Embryonic facial prominence (tissue), 1 donor: ENCODE measurements around the gene ARL15.
"Not testable (repeated sequence)": the region's sequence is repeated elsewhere in the genome, so short reads cannot be mapped to it uniquely, and the experiment has no call there.

ENCODE experiments used
- DNase-seq: peaks from one replicate; pipeline ENCODE4 v3.0.0-alpha.2; 2016; ENCODE audit errors: extremely low spot score

ARL15 gene

GRCh38 chr5:54093861-54094260 lies 216.5 kb downstream of the ARL15 start:
- DNase-seq, result no peak

DNA sequence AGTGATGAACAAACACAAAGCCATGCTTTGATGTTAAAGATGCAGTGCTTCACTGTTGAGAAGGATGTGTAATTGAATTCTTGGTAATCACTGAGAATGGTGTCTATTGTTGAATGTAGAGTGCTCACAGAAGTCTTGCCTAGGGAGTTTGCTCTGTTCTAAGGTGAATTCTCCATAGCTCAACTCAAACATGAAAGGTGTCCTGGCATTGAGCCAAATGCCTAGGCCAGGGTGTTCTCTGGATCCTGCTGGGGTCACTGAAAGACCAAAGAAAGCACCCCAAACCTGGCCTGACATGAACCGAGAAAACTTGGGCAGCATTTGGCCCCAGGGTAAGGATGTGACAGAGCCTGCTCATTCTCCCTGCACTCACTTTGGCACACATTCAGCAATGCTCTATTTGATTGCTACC lies 217.3 kb downstream of the ARL15 start:
- no peak for DNase-seq

- no peak for DNase-seq
Observed at GRCh38 chr5:54091307-54092130, 218.9 kb downstream of the ARL15 start.

DNA sequence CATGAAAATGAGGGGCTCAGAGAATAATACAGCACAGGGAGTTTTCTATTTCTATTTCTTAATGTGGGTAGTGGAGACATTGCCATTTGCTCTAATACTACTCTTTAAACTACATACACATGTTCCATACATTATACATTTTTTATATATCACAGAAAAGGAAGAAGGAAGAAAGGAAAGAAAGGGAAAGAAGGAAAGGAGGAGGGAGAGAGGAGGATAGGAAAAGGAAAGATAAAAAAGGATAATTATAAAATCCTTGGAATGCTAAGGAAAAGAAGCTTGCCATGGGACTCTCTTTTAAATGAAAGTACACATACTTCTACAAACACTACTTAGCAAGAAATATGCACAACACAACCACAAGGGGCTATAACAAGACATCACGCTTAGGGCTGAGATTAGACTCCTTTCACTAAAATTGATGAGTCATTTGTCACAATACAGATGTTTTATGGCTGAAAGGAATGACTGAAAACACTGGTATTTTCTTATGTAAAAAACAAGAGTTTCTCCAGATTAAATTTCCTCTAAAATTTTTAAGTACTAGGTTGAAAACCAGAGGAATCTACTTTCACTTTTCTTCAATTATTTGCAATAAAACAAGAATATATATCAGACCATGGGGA lies 219.8 kb downstream of the ARL15 start:
- DNase-seq, result no peak

GRCh38 chr5:54088081-54088480 lies 222.3 kb downstream of the ARL15 start:
- no peak for DNase-seq

DNA sequence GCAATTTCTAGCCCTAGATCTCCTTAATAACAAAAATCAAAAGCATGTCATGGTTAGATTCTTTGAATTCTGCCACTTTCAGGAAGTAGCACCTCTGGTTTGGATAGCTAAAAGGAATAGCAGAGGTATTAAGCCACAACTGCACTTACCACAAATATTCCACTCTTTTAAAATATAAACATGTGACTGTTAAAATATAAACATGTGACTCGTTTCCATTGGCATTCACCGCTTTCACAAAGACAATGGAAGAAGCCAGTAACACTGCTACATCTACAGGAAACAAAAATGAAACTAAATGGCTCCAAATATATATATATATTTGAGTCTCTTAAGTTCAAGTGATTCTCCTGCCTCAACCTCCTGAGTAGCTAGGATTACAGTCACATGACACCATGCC lies 222.9 kb downstream of the ARL15 start:
- no peak for DNase-seq

DNA sequence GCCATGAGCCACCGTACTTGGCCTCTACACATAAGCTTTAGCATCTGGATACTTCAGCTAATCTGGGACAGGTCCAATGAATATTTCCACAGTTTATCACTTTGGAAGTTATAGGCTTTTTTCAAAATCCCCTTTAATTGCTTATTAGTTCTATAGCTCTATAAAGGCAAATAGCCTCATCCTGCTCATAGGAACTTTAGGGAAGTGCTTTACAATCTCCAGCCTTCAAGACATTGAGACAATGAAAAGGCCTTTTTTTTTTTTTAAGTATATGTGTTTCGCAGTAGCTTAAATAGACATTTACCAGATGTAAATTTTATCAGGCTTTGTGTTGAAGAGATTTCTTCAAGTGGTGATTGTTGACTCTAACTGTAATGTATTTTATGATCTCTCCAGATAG lies 224.2 kb downstream of the ARL15 start:
- DNase-seq, result no peak

DNA sequence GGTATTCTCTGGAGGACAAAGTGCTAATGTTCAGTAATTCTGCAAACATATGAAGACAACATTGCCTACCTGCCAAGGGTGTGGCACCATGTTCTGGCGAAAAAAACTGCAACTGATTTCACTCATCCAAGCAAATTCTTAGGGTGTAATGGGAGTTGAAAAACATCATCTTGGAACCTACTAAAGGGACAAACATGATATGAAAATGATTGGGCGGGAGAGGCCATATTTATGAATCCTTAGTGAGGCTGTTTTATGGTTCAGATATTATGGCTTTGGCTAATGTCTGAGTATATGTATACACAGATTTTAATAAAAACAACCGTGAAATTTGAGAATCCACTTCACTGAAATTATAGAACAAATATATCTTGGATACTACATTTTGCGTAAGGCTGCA lies 225.7 kb downstream of the ARL15 start:
- DNase-seq, result no peak

DNA sequence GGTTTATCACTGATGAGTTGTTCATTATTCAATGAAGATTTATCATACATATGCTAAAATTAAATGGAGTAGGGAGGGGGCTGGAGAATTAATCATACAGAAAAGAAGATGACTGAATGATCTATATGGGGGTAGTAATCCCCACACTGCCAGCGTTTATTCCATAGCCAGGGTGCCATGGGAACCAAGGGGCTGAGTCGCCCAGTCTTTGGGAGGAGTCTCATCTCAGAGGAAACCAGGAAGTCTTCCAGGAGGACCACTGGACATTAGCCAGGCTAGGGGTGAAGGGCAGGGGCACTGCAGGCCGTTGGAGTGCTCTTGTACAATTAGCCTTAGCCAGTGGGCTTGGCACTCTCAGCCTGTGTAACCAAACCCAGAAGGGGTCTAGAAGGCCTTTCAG lies 226.5 kb downstream of the ARL15 start:
- no peak for DNase-seq

GRCh38 chr5:54083245-54083644 lies 227.1 kb downstream of the ARL15 start:
- no peak for DNase-seq

GRCh38 chr5:54081415-54081814 lies 229.0 kb downstream of the ARL15 start:
- DNase-seq, result no peak

DNA sequence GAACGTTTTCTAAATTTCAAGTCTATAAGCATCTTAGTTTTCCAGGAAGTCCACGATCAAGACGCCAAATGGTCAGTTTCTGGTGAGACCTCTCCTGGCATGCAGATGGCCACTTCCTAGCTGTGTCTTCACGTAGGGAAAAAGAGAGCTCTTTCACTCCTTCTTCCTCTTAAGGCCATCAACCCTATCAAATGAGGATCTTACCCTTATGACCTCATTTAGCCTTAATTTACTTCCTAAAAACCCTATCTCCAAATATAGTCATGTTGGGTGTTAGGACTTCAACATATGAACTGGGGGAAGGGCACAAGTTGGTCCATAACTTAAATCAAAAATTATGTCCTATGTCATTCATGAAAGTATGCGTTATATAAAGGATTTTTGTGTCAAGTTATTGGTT lies 229.5 kb downstream of the ARL15 start:
- no peak for DNase-seq

DNA sequence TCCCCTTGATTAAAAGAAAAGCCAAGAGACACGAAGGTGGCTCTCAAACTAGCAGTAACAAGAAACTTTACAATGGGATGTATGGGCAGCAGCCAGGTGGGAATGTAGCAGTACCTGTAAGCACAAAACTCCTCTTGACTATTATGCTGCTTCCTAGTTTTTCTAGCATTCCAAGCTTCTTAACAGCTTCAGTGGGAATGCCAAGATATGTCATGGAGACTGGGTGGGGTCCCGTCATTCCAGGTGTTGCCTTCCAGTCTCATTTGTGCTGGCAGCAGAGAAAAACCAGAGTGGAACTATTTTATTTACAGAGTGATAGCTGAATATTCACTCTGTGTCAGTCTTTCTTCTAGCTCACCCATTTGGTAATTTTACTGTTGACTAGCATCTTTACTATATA lies 236.6 kb downstream of the ARL15 start:
- no peak for DNase-seq

DNA sequence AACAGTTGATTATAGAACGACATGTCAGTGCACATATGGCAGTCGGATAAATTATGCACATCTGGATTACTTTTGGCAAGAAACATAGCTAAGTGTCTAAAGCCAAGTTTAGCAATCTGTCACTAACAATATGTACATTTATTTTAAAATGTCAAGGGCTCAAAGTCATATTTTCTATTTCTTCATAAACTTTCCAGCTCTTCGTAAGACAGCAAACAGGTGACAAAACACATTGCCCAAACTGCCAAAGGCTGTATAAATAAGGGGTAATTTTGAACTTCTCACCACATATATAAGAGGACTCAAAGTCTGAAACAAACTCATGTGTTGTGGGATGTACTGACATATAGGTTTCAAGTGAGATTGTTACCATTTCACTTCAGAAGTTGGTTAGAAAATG lies 237.2 kb downstream of the ARL15 start:
- peak; percentile 41 for DNase-seq

GRCh38 chr5:54066433-54066832 lies 243.9 kb downstream of the ARL15 start:
- no peak for DNase-seq

GRCh38 chr5:54063817-54064216 lies 246.6 kb downstream of the ARL15 start:
- DNase-seq, result no peak

DNA sequence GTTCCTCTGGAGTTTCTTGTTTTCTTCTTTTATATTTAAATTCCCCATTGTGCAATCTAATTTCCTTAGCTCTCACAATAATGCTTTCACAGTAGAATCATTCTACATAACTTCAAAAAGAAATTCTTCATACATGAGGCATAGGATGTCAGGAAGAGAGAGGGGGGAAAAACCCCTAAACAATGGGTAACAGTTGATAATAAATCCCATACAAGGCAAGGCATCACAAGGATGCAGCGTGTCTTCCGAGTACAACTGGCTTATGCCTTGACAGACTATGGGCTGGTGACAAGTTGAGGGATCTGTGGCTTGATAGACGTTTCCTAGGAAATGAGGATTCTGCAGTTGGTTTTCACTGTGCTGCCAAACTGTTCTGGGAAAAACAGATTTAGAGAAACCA lies 247.4 kb downstream of the ARL15 start:
- no peak for DNase-seq

GRCh38 chr5:54060919-54061318 lies 249.5 kb downstream of the ARL15 start:
- not testable (repeated sequence) for DNase-seq

GRCh38 chr5:54049963-54050362 lies 260.4 kb downstream of the ARL15 start:
- DNase-seq, result no peak

GRCh38 chr5:54049144-54049543 lies 261.2 kb downstream of the ARL15 start:
- DNase-seq, result no peak

- DNase-seq, result no peak
Observed at GRCh38 chr5:54045077-54045792, 265.1 kb downstream of the ARL15 start.

DNA sequence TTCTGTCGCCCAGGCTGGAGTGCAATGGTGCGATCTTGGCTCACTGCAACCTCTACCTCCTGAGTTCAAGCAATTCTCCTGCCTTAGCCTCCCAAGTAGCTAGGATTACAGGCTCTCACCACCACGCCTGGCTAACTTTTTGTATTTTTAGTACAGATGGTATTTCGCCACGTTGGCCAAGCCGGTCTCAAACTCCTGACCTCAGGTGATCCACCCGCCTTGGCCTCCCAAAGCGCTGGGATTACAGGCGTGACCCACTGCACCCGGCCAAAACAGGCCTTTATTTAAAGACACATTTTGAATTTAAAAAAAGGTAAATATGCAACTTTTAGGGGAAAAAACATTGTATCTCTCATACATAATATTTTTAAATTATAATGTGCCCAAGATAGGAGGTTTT lies 266.1 kb downstream of the ARL15 start:
- DNase-seq, result not testable (repeated sequence)

DNA sequence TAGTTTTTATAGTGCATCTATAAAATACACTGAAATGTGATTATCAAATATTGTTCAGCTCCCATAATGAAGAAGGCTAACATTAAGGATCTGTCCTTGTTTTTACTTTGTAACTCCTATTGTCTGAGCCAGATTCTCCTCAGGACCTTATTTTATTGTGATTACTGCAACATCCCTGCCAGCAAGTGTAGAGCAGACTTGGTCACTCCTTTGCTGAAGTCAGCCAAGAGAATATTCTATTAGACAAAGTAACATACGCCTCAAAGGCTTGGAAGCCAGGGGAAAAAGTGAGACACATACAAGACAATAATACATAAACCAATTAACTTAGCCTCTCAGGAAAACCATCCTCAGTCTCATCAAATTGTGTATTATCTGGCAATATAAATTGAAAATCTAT lies 269.6 kb downstream of the ARL15 start:
- no peak for DNase-seq
